A673 (cell line): ENCODE results near the gene SREBF1. TPM values are rescaled to one million over a fixed set of nuclear protein-coding genes. Genes with fewer than 3 reads are reported as not detected.
A peak's percentile ranks its signal among the peaks of the same experiment; 100 is the strongest.

Experiments
- BruUV-seq: library from RNA; stranded (reverse); fragments of 400-500 nt; replicated peaks from 2 replicates; lab custom pipeline; 2021; lab: Mats Ljungman, UMichigan
- CTCF ChIA-PET: fragments of 300-600 bp; sonication (Branson Sonifier 250); formaldehyde crosslinking; loops from one replicate; lab custom pipeline; 2022; ENCODE audit warnings: antibody characterized with exemption; lab: Charles Lee
- POLR2A ChIA-PET: fragments of 300-600 bp; sonication (Branson Sonifier 250); formaldehyde crosslinking; loops from one replicate; lab custom pipeline; 2022; ENCODE audit warnings: antibody characterized with exemption; ENCODE audit not compliant: low non-redundant PET; lab: Charles Lee
- DNase-seq: peaks from one replicate; pipeline ENCODE4 v3.0.0-alpha.2; 2015; ENCODE audit warnings: low spot score
- H3K27ac ChIP-seq: fragments of 200-600 bp; sonication (generic); 2 replicates; pipeline ENCODE4 v1.5.1; 2016; ENCODE audit warnings: mixed run types, low read depth, mild to moderate bottlenecking, mixed read lengths, antibody characterized with exemption, low read length; ENCODE audit not compliant: poor library complexity, severe bottlenecking
- H3K27me3 ChIP-seq: fragments of 200-600 bp; sonication (generic); replicated peaks from 2 replicates; pipeline ENCODE4 v1.6.1; 2017; ENCODE audit warnings: mixed run types, low read depth, mild to moderate bottlenecking, mixed read lengths, antibody characterized with exemption, low read length; ENCODE audit not compliant: insufficient read depth, poor library complexity
- H3K36me3 ChIP-seq: fragments of 200-600 bp; sonication (generic); 2 replicates; pipeline ENCODE4 v1.6.1; 2016; ENCODE audit warnings: mixed run types, mild to moderate bottlenecking, mixed read lengths, antibody characterized with exemption, low read length; ENCODE audit not compliant: insufficient read depth, poor library complexity, severe bottlenecking
- H3K4me1 ChIP-seq: fragments of 200-600 bp; sonication (generic); 2 replicates; pipeline ENCODE4 v1.6.1; 2017; ENCODE audit warnings: mixed run types, mild to moderate bottlenecking, mixed read lengths, antibody characterized with exemption, low read length; ENCODE audit not compliant: insufficient read depth, poor library complexity, severe bottlenecking
- H3K4me3 ChIP-seq: fragments of 200-600 bp; sonication (generic); 2 replicates; pipeline ENCODE4 v1.5.1; 2016; ENCODE audit warnings: low read depth, mixed run types, mild to moderate bottlenecking, mixed read lengths, low read length; ENCODE audit not compliant: poor library complexity, severe bottlenecking
- H3K9me3 ChIP-seq: fragments of 200-600 bp; sonication (generic); 2 replicates; pipeline ENCODE4 v1.6.1; 2016; ENCODE audit warnings: mixed run types, low read depth, mild to moderate bottlenecking, mixed read lengths, antibody characterized with exemption, low read length; ENCODE audit not compliant: poor library complexity, severe bottlenecking
- EZH2 ChIP-seq: fragments of 200-600 bp; sonication (generic); IDR thresholded peaks from 2 replicates; pipeline ENCODE4 v1.6.1; 2017; ENCODE audit warnings: borderline replicate concordance, low read depth, mild to moderate bottlenecking, mixed read lengths, antibody characterized with exemption, low read length; ENCODE audit not compliant: poor library complexity, severe bottlenecking
- intact Hi-C: fragments of 100-400 bp; cut with micrococcal nuclease; formaldehyde crosslinking; loops from one replicate; pipeline ENCODE4 v1.10.0; 2022; ENCODE audit not compliant: unreplicated experiment
- total RNA-seq: library from RNA; stranded (reverse); gene quantifications from 2 replicates; pipeline ENCODE4 v1.2.3, GENCODE V29; 2021
- TF ChIP-seq, protein P1 (sequence below): fragments of 300-800, 200-600 bp; sonication (generic); conservative IDR thresholded peaks from 2 replicates; pipeline ENCODE4 v1.5.1; 2017; ENCODE audit warnings: low read depth, mild to moderate bottlenecking, antibody characterized with exemption, low read length, moderate library complexity, mixed read lengths

SREBF1 gene
- total RNA-seq, 1 experiment from 2014 or later = 240 TPM

DNA sequence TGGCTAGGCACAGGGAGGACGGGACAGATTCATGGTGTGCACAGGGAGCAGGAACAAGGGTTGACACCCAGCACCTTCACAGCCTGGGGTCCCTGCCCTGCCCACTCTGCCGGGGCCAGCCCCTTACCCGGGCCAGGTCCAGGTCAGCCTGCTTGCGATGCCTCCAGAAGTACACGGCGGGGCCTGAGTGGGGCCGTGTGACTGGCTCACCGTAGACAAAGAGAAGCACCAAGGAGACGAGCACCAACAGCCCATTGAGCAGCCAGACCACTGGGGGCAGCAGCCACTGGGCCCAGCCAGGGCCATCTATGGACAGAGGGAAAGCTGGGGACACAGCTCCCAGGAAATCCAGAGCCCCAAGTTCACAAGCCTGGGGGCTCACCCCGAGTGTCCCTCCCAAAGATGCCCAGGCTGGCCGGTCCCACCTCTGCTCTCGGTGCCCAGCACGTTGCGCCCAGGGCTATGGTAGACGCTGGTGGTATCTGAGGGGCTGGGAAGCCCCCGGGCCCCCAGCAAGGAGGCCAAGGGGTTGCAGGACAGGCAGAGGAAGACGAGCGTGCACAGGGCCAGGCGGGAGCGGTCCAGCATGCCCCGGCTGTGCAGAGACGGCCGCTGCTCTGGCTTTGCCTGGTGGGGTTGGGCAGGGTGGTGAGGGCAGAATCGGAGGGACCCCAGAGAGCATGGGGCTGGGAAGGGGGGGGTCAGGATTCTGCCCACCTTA, 19.8 kb downstream of the SREBF1 start:
- no peaks in the 10 kb centered on the region for H3K9me3 ChIP-seq
- no peak for TF ChIP-seq EZH2
- TF ChIP-seq, protein P1, sequence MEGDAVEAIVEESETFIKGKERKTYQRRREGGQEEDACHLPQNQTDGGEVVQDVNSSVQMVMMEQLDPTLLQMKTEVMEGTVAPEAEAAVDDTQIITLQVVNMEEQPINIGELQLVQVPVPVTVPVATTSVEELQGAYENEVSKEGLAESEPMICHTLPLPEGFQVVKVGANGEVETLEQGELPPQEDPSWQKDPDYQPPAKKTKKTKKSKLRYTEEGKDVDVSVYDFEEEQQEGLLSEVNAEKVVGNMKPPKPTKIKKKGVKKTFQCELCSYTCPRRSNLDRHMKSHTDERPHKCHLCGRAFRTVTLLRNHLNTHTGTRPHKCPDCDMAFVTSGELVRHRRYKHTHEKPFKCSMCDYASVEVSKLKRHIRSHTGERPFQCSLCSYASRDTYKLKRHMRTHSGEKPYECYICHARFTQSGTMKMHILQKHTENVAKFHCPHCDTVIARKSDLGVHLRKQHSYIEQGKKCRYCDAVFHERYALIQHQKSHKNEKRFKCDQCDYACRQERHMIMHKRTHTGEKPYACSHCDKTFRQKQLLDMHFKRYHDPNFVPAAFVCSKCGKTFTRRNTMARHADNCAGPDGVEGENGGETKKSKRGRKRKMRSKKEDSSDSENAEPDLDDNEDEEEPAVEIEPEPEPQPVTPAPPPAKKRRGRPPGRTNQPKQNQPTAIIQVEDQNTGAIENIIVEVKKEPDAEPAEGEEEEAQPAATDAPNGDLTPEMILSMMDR = no peak
- intact Hi-C loops = no loop called here
- CTCF ChIA-PET = no interaction called here
- H3K27ac ChIP-seq = peak overlapping the region; percentile 83
- DNase-seq = no peak
- peaks cover 55% of the 10 kb centered on the region for H3K4me1 ChIP-seq
- H3K4me3 ChIP-seq = no peak overlapping the region
- no TSS peak for BruUV-seq
- POLR2A ChIA-PET = no interaction called here
- H3K36me3 ChIP-seq = peaks cover 95% of the 10 kb centered on the region
- H3K27me3 ChIP-seq = no peaks in the 10 kb centered on the region

DNA sequence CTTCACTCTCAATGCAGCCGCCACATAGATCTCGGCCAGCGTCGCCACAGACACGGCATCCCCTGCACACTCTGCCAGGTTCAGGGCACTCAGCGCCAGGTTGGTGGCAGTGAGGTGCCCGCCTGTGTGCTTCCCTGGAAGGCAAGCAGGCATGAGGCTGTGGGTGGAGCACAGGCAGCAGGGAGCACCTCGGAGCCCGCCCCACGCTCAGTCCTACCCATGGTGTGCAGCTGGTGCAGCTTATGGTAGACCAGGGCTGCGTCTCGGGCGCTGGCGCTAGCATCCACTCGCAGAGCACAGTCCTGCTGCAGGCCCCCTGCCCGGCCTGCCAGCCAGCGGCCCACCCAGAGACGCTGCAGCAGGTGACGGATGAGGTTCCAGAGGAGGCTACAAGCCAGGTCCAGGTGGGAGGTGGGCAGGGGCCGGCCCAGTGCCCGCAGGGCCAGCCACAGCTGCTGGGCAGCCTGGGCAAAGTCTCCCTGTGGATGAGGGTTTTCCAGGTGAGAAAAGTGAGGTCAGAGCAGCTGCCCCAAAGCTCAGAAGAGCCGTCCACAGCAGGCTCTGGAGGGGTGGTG, 20.5 kb downstream of the SREBF1 start:
- Histone ChIP-seq H3K27ac (no peak overlapping the region), H3K27me3 (no peaks in the 10 kb centered on the region), H3K4me3 (no peak overlapping the region), H3K9me3 (no peaks in the 10 kb centered on the region), H3K4me1 (peaks cover 55% of the 10 kb centered on the region), H3K36me3 (peaks cover 95% of the 10 kb centered on the region)
- TF ChIP-seq EZH2 = no peak
- TF ChIP-seq, protein P1 = no peak
- BruUV-seq = no TSS peak
- intact Hi-C loops = no loop called here
- CTCF ChIA-PET = no interaction called here
- POLR2A ChIA-PET = no interaction called here
- DNase-seq = no peak

DNA sequence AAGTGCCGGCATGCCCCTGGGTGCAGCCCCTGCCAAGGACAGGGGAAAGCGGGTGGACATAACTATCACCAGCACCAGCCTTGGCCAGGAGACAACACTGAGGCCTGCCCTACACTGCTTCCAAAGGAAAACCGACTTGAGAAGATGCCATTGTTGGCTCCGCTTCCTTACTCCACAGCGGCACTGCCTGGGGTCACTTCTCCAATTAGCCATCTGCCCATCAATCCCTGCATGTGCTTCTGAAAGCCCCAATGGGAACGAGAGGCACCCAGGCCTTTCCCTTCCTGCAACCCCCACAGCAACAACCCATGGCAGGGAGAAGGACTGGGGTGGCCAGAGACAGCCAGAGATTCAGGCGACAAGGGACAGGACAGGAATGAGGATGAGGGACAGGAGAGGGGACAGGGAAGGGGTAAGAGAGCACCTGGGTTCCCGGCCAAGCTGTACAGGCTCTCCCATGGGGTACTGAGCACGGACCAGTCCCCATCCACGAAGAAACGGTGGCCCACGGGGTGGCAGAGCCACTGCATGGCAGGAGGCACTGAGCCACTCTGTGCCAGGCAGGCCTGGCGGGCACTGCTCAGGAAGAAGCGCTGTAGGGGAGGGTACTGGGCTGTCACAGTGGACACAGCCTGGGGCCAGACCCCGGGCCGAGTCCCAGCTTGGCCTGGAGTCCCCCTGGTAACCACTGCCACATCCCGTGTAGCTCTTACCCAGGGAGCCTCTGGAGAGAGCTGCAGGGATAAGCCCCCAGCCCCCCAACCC, 21.2 kb downstream of the SREBF1 start:
- ChIA-PET POLR2A (no interaction called here), CTCF (interaction anchor here (0.6 kb wide), 1 partner anchor 11 kb away, joined by 3 read pairs; no protein-coding TSS in a partner anchor)
- no peak for DNase-seq
- Histone ChIP-seq H3K4me1 (peaks cover 55% of the 10 kb centered on the region), H3K9me3 (no peaks in the 10 kb centered on the region), H3K4me3 (no peak overlapping the region), H3K27ac (peak overlapping the region; percentile 66), H3K27me3 (no peaks in the 10 kb centered on the region), H3K36me3 (peaks cover 97% of the 10 kb centered on the region)
- intact Hi-C loops = no loop called here
- BruUV-seq = no TSS peak
- TF ChIP-seq, protein P1 = no peak
- no peak for TF ChIP-seq EZH2
